Effector memory CD4-positive, alpha-beta T cell (primary cell): Measurements from ENCODE around the gene TMPRSS6.

Experiments used
- DNase-seq, 3 donors: peaks; one replicate each; pipeline ENCODE4 v3.0.0-alpha.2; 2020
- H3K27ac ChIP-seq: 2 replicates; pipeline ENCODE4 v1.7.0; 2013; ENCODE audit warnings: mild to moderate bottlenecking, low read length, moderate library complexity; ENCODE audit not compliant: insufficient read depth, poor library complexity, severe bottlenecking
- H3K27me3 ChIP-seq: replicated peaks from 2 replicates; pipeline ENCODE4 v1.7.0; 2013; ENCODE audit warnings: mild to moderate bottlenecking, low read length; ENCODE audit not compliant: insufficient read depth, control insufficient read depth, poor library complexity, severe bottlenecking
- H3K36me3 ChIP-seq: 2 replicates; pipeline ENCODE4 v1.7.0; 2013; ENCODE audit warnings: mild to moderate bottlenecking, low read length, moderate library complexity; ENCODE audit not compliant: control insufficient read depth, insufficient read depth
- H3K4me1 ChIP-seq: 2 replicates; pipeline ENCODE4 v1.7.0; 2013; ENCODE audit warnings: low read length, mild to moderate bottlenecking; ENCODE audit not compliant: control insufficient read depth, insufficient read depth, poor library complexity, severe bottlenecking
- H3K4me3 ChIP-seq: 2 replicates; pipeline ENCODE4 v1.7.0; 2013; ENCODE audit warnings: low read length, low read depth, mild to moderate bottlenecking; ENCODE audit not compliant: insufficient read depth, poor library complexity, severe bottlenecking
- H3K9me3 ChIP-seq: 2 replicates; pipeline ENCODE4 v1.7.0; 2013; ENCODE audit warnings: mild to moderate bottlenecking, low read length, moderate library complexity; ENCODE audit not compliant: control insufficient read depth

Gene TMPRSS6

GRCh38 chr22:37091994-37092393 lies 17.5 kb downstream of the TMPRSS6 start:
- Histone ChIP-seq H3K27ac (no peak overlapping the region), H3K4me3 (no peak overlapping the region), H3K4me1 (no peaks in the 10 kb centered on the region), H3K9me3 (no peaks in the 10 kb centered on the region), H3K27me3 (peaks cover 6% of the 10 kb centered on the region), H3K36me3 (no peaks in the 10 kb centered on the region)
- no peak for DNase-seq

- H3K4me3 ChIP-seq, result no peak overlapping the region
Measured at GRCh38 chr22:37090920-37091695, 18.4 kb downstream of the TMPRSS6 start.

GRCh38 chr22:37089434-37089833 lies 20.1 kb downstream of the TMPRSS6 start:
- Histone ChIP-seq H3K27ac (no peak overlapping the region), H3K4me3 (no peak overlapping the region), H3K4me1 (no peaks in the 10 kb centered on the region), H3K36me3 (no peaks in the 10 kb centered on the region), H3K9me3 (no peaks in the 10 kb centered on the region), H3K27me3 (no peaks in the 10 kb centered on the region)
- no peak for DNase-seq

More at GRCh38 chr22:37090920-37091695, 18.4 kb downstream of the TMPRSS6 start:
- no peaks in the 10 kb centered on the region for H3K9me3 ChIP-seq
- H3K27me3 ChIP-seq, result peaks cover 3% of the 10 kb centered on the region
- H3K4me1 ChIP-seq, result no peaks in the 10 kb centered on the region
- DNase-seq, result no peak
- no peaks in the 10 kb centered on the region for H3K36me3 ChIP-seq
- H3K27ac ChIP-seq, result no peak overlapping the region

- Histone ChIP-seq H3K9me3 (no peaks in the 10 kb centered on the region), H3K4me3 (no peak overlapping the region), H3K4me1 (no peaks in the 10 kb centered on the region), H3K36me3 (no peaks in the 10 kb centered on the region), H3K27me3 (no peaks in the 10 kb centered on the region), H3K27ac (no peak overlapping the region)
- no peak for DNase-seq
Measured at GRCh38 chr22:37088750-37089408, 20.6 kb downstream of the TMPRSS6 start.

- Histone ChIP-seq H3K27me3 (no peaks in the 10 kb centered on the region), H3K4me1 (no peaks in the 10 kb centered on the region), H3K36me3 (no peaks in the 10 kb centered on the region), H3K9me3 (no peaks in the 10 kb centered on the region), H3K4me3 (no peak overlapping the region), H3K27ac (no peak overlapping the region)
- DNase-seq, result no peak
Measured at GRCh38 chr22:37088108-37088605, 21.4 kb downstream of the TMPRSS6 start.

- no peaks in the 10 kb centered on the region for H3K9me3 ChIP-seq
- H3K27me3 ChIP-seq, result no peaks in the 10 kb centered on the region
- DNase-seq, result no peak
- peaks cover 3% of the 10 kb centered on the region for H3K4me1 ChIP-seq
- no peak overlapping the region for H3K4me3 ChIP-seq
- H3K36me3 ChIP-seq, result no peaks in the 10 kb centered on the region
- no peak overlapping the region for H3K27ac ChIP-seq
Measured at GRCh38 chr22:37086184-37086583, 23.3 kb downstream of the TMPRSS6 start.

- no peaks in the 10 kb centered on the region for H3K36me3 ChIP-seq
- peaks cover 18% of the 10 kb centered on the region for H3K4me1 ChIP-seq
- H3K9me3 ChIP-seq, result no peaks in the 10 kb centered on the region
- H3K27me3 ChIP-seq, result no peaks in the 10 kb centered on the region
- no peak for DNase-seq
- no peak overlapping the region for H3K4me3 ChIP-seq
- H3K27ac ChIP-seq, result no peak overlapping the region
Measured at GRCh38 chr22:37084385-37084784, 25.1 kb downstream of the TMPRSS6 start.

GRCh38 chr22:37083914-37084313 lies 25.6 kb downstream of the TMPRSS6 start:
- H3K27ac ChIP-seq, result no peak overlapping the region
- no peaks in the 10 kb centered on the region for H3K36me3 ChIP-seq
- H3K4me1 ChIP-seq, result peaks cover 23% of the 10 kb centered on the region
- DNase-seq, result no peak
- H3K9me3 ChIP-seq, result no peaks in the 10 kb centered on the region
- H3K4me3 ChIP-seq, result no peak overlapping the region
- H3K27me3 ChIP-seq, result no peaks in the 10 kb centered on the region

GRCh38 chr22:37082251-37082873 lies 27.2 kb downstream of the TMPRSS6 start:
- Histone ChIP-seq H3K27ac (no peak overlapping the region), H3K27me3 (no peaks in the 10 kb centered on the region), H3K4me1 (peaks cover 37% of the 10 kb centered on the region), H3K9me3 (no peaks in the 10 kb centered on the region), H3K36me3 (no peaks in the 10 kb centered on the region), H3K4me3 (no peak overlapping the region)
- DNase-seq, result no peak

- peak overlapping the region; percentile 78 for H3K27ac ChIP-seq
- no peak for DNase-seq
- no peaks in the 10 kb centered on the region for H3K36me3 ChIP-seq
- H3K9me3 ChIP-seq, result no peaks in the 10 kb centered on the region
- peaks cover 37% of the 10 kb centered on the region for H3K4me1 ChIP-seq
- H3K4me3 ChIP-seq, result no peak overlapping the region
- no peaks in the 10 kb centered on the region for H3K27me3 ChIP-seq
Measured at GRCh38 chr22:37080838-37081237, 28.7 kb downstream of the TMPRSS6 start.
